ENCODE data around the gene MYRIP.

DNA sequence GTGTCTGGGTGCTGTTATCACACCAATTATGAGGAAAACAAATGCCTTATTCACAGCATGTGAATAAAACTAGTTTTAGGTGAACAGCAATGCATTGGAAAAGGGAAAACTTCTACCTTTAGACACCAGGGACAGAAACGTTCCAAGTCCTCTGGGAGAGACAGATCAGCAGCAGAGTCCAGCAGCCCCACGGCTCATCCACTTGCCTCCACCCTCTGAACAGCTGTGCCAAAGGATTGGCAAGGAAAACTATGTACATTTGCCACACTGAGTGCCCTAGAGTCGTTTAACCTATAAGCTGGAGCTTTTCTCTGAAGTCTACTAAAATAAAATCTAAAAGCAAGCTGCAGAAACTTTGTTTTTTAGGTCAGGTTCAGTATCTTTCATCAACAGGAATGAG lies 392.4 kb downstream of the MYRIP start:
- no peak for TF ChIP-seq SPI1 (IDR thresholded peaks at IDR 0.05; ENCODE audit: low read depth, low read length)
- TF ChIP-seq POLR2A (IDR thresholded peaks at IDR 0.05; ENCODE audit: low read depth, low read length), result no peak
- no peak for TF ChIP-seq POLR2AphosphoS5 (IDR thresholded peaks at IDR 0.05; ENCODE audit: low read depth, low read length)
- no peak for TF ChIP-seq TAF1 (IDR thresholded peaks at IDR 0.05; ENCODE audit: low read depth, low read length)
- no peak for TF ChIP-seq POU2F2 (IDR thresholded peaks at IDR 0.05; ENCODE audit: low read depth, low read length)
- TF ChIP-seq PAX5 (IDR thresholded peaks at IDR 0.05; ENCODE audit: insufficient read depth, low read length, severe bottlenecking), result no peak

Data from GM12891 (cell line).